K562 (cell line): ENCODE data around the gene PACSIN1. TPM values are rescaled to one million over a fixed set of nuclear protein-coding genes. Genes with fewer than 3 reads are reported as not detected.
A peak's percentile ranks its signal among the peaks of the same experiment; 100 is the strongest.

ENCODE experiments used
- ATAC-seq: fragments of 200-7000 bp; cut with Tn5 transposase; 3 replicates; pipeline ENCODE4 v1.9.1; 2020; ENCODE audit warnings: moderate library complexity
- BruUV-seq: library from RNA; stranded (reverse); fragments of 400-500 nt; replicated peaks from 2 replicates; lab custom pipeline; 2021; lab: Mats Ljungman, UMichigan
- CTCF ChIA-PET: fragments of 300-600 bp; formaldehyde crosslinking; extraction: SDS; loops from one replicate; lab custom pipeline; 2021; ENCODE audit warnings: low intra/inter-chr PET ratio; lab: Yijun Ruan, JAX
- POLR2A ChIA-PET: fragments of 300-600, 350-650 bp; sonication (Branson Sonifier 250); formaldehyde crosslinking; extraction: SDS; loops from one replicate; lab custom pipeline; 2021; ENCODE audit warnings: antibody characterized with exemption, inconsistent platforms; lab: Yijun Ruan, JAX
- DNase-seq, 4 experiments: peaks; one replicate each; pipeline versions ENCODE4 v3.0.0 to v3.0.0-alpha.2; 2011 to 2018; ENCODE audit warnings: low spot score in 3 of 4, mixed read lengths in 3 of 4; ENCODE audit errors: extremely low read depth in 1 of 4
- FAIRE-seq: peaks from 2 replicates; lab custom pipeline; 2011; peaks lifted over from hg19 to GRCh38; lab: Jason Lieb, UNC
- H2AFZ ChIP-seq: 2 replicates; pipeline ENCODE4 v1.6.0; 2011; ENCODE audit warnings: low read depth, low read length, control low read depth, inconsistent platforms
- H3K27ac ChIP-seq: fragments of 200-600 bp; 3 replicates; pipeline ENCODE4 v1.8.0; 2011; ENCODE audit warnings: low read depth, mild to moderate bottlenecking, control low read depth, inconsistent platforms, low read length, moderate library complexity, mixed read lengths; ENCODE audit errors: extremely low read depth
- H3K27me3 ChIP-seq, 2 experiments: fragments of 300-600 bp in 1 of 2; 2 replicates in 1 of 2; 3 replicates in 1 of 2; pipeline versions ENCODE4 v1.6.0 to v1.8.0; 2011; ENCODE audit warnings: inconsistent platforms in 2 of 2, low read length in 2 of 2, mild to moderate bottlenecking in 1 of 2, mixed read lengths in 1 of 2, moderate library complexity in 1 of 2; ENCODE audit not compliant: control insufficient read depth in 2 of 2, insufficient read depth in 2 of 2
- H3K36me3 ChIP-seq: fragments of 300-600 bp; 3 replicates; pipeline ENCODE4 v1.8.0; 2011; ENCODE audit warnings: mild to moderate bottlenecking, low read length, inconsistent platforms; ENCODE audit not compliant: control insufficient read depth, insufficient read depth
- H3K4me1 ChIP-seq, 2 experiments: fragments of 200-600 bp in 1 of 2; replicated peaks in 1 of 2; 2 replicates in 1 of 2; 3 replicates in 1 of 2; pipeline versions ENCODE4 v1.5.1 to v1.8.0; 2011; ENCODE audit warnings: inconsistent platforms in 2 of 2, low read length in 2 of 2, mild to moderate bottlenecking in 1 of 2, mixed read lengths in 1 of 2, moderate library complexity in 1 of 2; ENCODE audit not compliant: control insufficient read depth in 2 of 2, insufficient read depth in 2 of 2
- H3K4me2 ChIP-seq: 2 replicates; pipeline ENCODE4 v1.6.1; 2011; ENCODE audit warnings: low read length, control low read depth, inconsistent platforms, mixed read lengths; ENCODE audit not compliant: insufficient read depth
- H3K4me3 ChIP-seq: fragments of 200-600 bp; sonication (generic), shearing (Covaris generic); 2 replicates; pipeline ENCODE4 v1.5.1; 2016; ENCODE audit warnings: control low read depth, inconsistent platforms
- H3K79me2 ChIP-seq: fragments of 200-600 bp; 3 replicates; pipeline ENCODE4 v1.8.0; 2011; ENCODE audit warnings: low read length, inconsistent platforms; ENCODE audit not compliant: control insufficient read depth, insufficient read depth
- H3K9ac ChIP-seq, 2 experiments: 2 replicates each; pipeline versions ENCODE4 v1.6.0 to v1.6.1; 2011; ENCODE audit warnings: low read depth in 2 of 2, low read length in 2 of 2, control low read depth in 1 of 2, inconsistent platforms in 1 of 2, mild to moderate bottlenecking in 1 of 2, mixed read lengths in 1 of 2; ENCODE audit not compliant: insufficient read depth in 1 of 2
- H3K9me1 ChIP-seq: one replicate; pipeline ENCODE4 v1.6.0; 2011; ENCODE audit warnings: inconsistent platforms, mild to moderate bottlenecking, low read length, moderate library complexity; ENCODE audit not compliant: control insufficient read depth, insufficient read depth
- H3K9me3 ChIP-seq: replicated peaks from 2 replicates; pipeline ENCODE4 v1.5.1; 2011; ENCODE audit warnings: low read depth, low read length, inconsistent platforms; ENCODE audit not compliant: control insufficient read depth, insufficient read depth
- H4K20me1 ChIP-seq: replicated peaks from 2 replicates; pipeline ENCODE4 v1.6.1; 2011; ENCODE audit warnings: low read length, inconsistent platforms, mixed read lengths; ENCODE audit not compliant: control insufficient read depth, insufficient read depth
- ARID1B ChIP-seq: fragments of 450-650 bp; IDR thresholded peaks from 2 replicates; pipeline ENCODE4 v1.6.1; 2016; ENCODE audit warnings: antibody characterized with exemption, mild to moderate bottlenecking, inconsistent platforms
- KLF16 ChIP-seq: IDR thresholded peaks from 2 replicates; pipeline ENCODE4 v1.6.1; 2016; ENCODE audit warnings: antibody characterized with exemption
- SIN3A ChIP-seq, 2 experiments: fragments of 150-350 bp in 1 of 2; IDR thresholded peaks; 2 replicates each; pipeline ENCODE4 v1.6.1; 2011 to 2016; ENCODE audit warnings: borderline replicate concordance in 2 of 2, low read depth in 2 of 2, low read length in 2 of 2, mild to moderate bottlenecking in 2 of 2, moderate library complexity in 2 of 2; ENCODE audit not compliant: control insufficient read depth in 1 of 2
- TEAD1 ChIP-seq, 2 experiments: fragments of 450-650 bp in 1 of 2; sonication (generic) in 1 of 2; formaldehyde crosslinking; IDR thresholded peaks; 2 replicates each; pipeline versions ENCODE4 v1.4.0 to v1.8.0; 2020 to 2022; ENCODE audit warnings: mild to moderate bottlenecking in 2 of 2, missing genetic modification reagents in 1 of 2
- ZNF197 ChIP-seq: fragments of 200-800 bp; sonication (Bioruptor generic); IDR thresholded peaks from 2 replicates; pipeline ENCODE4 v1.6.1; 2016; ENCODE audit warnings: low read depth, missing genetic modification characterization, missing compliant biosample characterization
- ZNF780A ChIP-seq: fragments of 250-450 bp; sonication (Bioruptor Pico); IDR thresholded peaks from 2 replicates; pipeline ENCODE4 v1.5.0; 2021; ENCODE audit warnings: mild to moderate bottlenecking
- ZNF785 ChIP-seq: fragments of 250-450 bp; sonication (Bioruptor Pico); IDR thresholded peaks from 2 replicates; pipeline ENCODE4 v1.4.0; 2020; ENCODE audit warnings: mild to moderate bottlenecking
- WGBS: fragments of 100-300 bp; shearing (Covaris generic); methylation state at CpG from one replicate; pipeline ENCODE4 v1.1.6; 2016; ENCODE audit warnings: low coverage, mixed read lengths; ENCODE audit not compliant: insufficient coverage; ENCODE audit errors: missing lambda C conversion rate; 5-methylcytosine and 5-hydroxymethylcytosine counted together
- in situ Hi-C: fragments of 300-500 bp; cut with MboI; formaldehyde crosslinking; loops from 4 replicates; pipeline ENCODE4 v1.15.0; 2018; ENCODE audit warnings: inconsistent platforms, mixed read lengths
- intact Hi-C: fragments of 100-400 bp; cut with micrococcal nuclease; formaldehyde crosslinking; loops from 2 replicates; pipeline ENCODE4 v1.14.2; 2022
- polyA plus RNA-seq, 8 experiments: library from polyadenylated mRNA; depleted of rRNA in 4 of 8; stranded (reverse) in 5 of 8; unstranded in 3 of 8; fragments of >200 nt; fragmentation: Nextera tagmentation in 2 of 8; fragmentation: Illumina TruSeq in 1 of 8; extraction: Ambion mirVana in 2 of 8; extraction: Trizol in 1 of 8; gene quantifications; 2 replicates each; pipeline versions ENCODE4 v1.2.1 to v1.2.3, GENCODE V29; 2011 to 2014; ENCODE audit warnings: inconsistent platforms in 1 of 8, missing spikeins in 1 of 8
- total RNA-seq, 7 experiments: library from RNA; depleted of rRNA in 6 of 7; stranded (reverse); fragments of >200 nt in 6 of 7; fragmentation: Illumina TruSeq in 2 of 7; extraction: Trizol in 2 of 7; gene quantifications; 2 replicates each; pipeline versions ENCODE4 v1.2.1 to v1.2.3, GENCODE V29; 2011 to 2021; ENCODE audit warnings: low replicate concordance in 1 of 7
- TF ChIP-seq, protein P1 (sequence below), 2 experiments: IDR thresholded peaks; 2 replicates each; pipeline ENCODE4 v1.6.1; 2011; ENCODE audit warnings: borderline replicate concordance in 1 of 2, control low read depth in 1 of 2, low read depth in 1 of 2, low read length in 1 of 2, mild to moderate bottlenecking in 1 of 2, mixed read lengths in 1 of 2, moderate library complexity in 1 of 2; ENCODE audit not compliant: insufficient read depth in 1 of 2, insufficient read length in 1 of 2, poor library complexity in 1 of 2, severe bottlenecking in 1 of 2; ENCODE audit errors: extremely low read depth in 1 of 2
- TF ChIP-seq, protein P2 (sequence below): fragments of 450-650 bp; formaldehyde crosslinking; conservative IDR thresholded peaks from 2 replicates; pipeline ENCODE4 v1.4.0; 2022; ENCODE audit warnings: mild to moderate bottlenecking, missing genetic modification characterization

Gene PACSIN1
- total and polyA plus RNA-seq, 9 of the 15 experiments (the other 6 are each of a cell fraction or from before 2014, with no cell fraction given), result 0.01 to 1.7 (median 0.45) TPM

- 0 out of 4 replicates have a peak, but pooled peaks of 1 of the 2 experiments have one; percentile 41 for TF ChIP-seq SIN3A (IDR thresholded peaks at IDR 0.05; ENCODE audit: borderline replicate concordance in 2 of 2, control insufficient read depth in 1 of 2, low read depth in 2 of 2, low read length in 2 of 2)
Measured at GRCh38 chr6:34561227-34561530, 95.3 kb downstream of the PACSIN1 start (continued).

DNA sequence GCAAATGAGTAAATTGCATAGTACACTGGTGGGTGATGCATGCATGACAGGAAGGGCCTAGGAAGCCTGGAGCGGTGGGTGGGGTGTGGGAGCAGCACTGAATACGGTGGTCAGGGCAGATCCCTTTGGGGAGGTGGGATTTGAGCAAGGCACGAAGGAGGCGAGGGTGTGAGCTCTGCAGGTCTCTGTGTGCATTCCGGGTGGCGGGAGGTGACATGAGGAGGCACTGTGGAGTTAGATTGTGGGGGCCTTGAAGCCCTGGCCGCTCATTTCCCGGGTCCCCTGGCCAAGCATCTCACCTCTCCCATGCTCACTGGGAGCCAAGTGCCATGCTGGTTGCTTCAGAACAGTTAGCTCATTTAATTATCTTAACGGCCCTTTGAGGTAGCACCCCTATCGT is 96.5 kb downstream of the PACSIN1 start:
- no peak for FAIRE-seq
- peaks cover 46 to 73% of the 10 kb centered on the region in 2 experiments for H3K4me1 ChIP-seq

More for the DNA sequence above, 96.5 kb downstream of the PACSIN1 start:
- ChIA-PET CTCF (no interaction called here), POLR2A (interaction anchor here (0.6 to 1.2 kb wide), 7 partner anchors 8 to 313 kb away, joined by 3 to 5 read pairs (median 3); no protein-coding TSS in a partner anchor)
- no TSS peak for BruUV-seq
- Histone ChIP-seq H2AFZ (no peak overlapping the region), H3K9me1 (peaks cover 5% of the 10 kb centered on the region), H3K4me3 (no peak overlapping the region), H3K9me3 (peaks cover 8% of the 10 kb centered on the region), H3K79me2 (no peaks in the 10 kb centered on the region), H3K36me3 (no peaks in the 10 kb centered on the region), H3K9ac (no peak overlapping the region; a peak in 1 of 4 replicates), H3K27ac (no peak overlapping the region; the same call in 2 of the 3 replicates), H4K20me1 (no peaks in the 10 kb centered on the region), H3K27me3 (no peaks in the 10 kb centered on the region), H3K4me2 (peak overlapping the region; percentile 58)
- ATAC-seq, result no peak
- TF ChIP-seq, protein P1, sequence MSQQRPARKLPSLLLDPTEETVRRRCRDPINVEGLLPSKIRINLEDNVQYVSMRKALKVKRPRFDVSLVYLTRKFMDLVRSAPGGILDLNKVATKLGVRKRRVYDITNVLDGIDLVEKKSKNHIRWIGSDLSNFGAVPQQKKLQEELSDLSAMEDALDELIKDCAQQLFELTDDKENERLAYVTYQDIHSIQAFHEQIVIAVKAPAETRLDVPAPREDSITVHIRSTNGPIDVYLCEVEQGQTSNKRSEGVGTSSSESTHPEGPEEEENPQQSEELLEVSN (IDR thresholded peaks at IDR 0.05; ENCODE audit: borderline replicate concordance in 1 of 2, extremely low read depth in 1 of 2, insufficient read depth in 1 of 2, insufficient read length in 1 of 2, low read depth in 1 of 2, low read length in 1 of 2, poor library complexity in 1 of 2, severe bottlenecking in 1 of 2), result peak in 1 of 2 experiments; percentile 17
- 0 out of 4 replicates have a peak, but pooled peaks of 1 of the 2 experiments have one; percentile 9 for TF ChIP-seq TEAD1 (CRISPR knock-in tag; IDR thresholded peaks at IDR 0.05)
- no peak for TF ChIP-seq ARID1B
- no peak for TF ChIP-seq ZNF780A (CRISPR knock-in tag)
- TF ChIP-seq ZNF785 (CRISPR knock-in tag), result no peak
- no peak for TF ChIP-seq KLF16
- TF ChIP-seq, protein P2, sequence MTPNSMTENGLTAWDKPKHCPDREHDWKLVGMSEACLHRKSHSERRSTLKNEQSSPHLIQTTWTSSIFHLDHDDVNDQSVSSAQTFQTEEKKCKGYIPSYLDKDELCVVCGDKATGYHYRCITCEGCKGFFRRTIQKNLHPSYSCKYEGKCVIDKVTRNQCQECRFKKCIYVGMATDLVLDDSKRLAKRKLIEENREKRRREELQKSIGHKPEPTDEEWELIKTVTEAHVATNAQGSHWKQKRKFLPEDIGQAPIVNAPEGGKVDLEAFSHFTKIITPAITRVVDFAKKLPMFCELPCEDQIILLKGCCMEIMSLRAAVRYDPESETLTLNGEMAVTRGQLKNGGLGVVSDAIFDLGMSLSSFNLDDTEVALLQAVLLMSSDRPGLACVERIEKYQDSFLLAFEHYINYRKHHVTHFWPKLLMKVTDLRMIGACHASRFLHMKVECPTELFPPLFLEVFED (CRISPR knock-in tag), result no peak
- peak; percentile 16; the same call in 1 of the 2 replicates for TF ChIP-seq ZNF197 (CRISPR knock-in tag)
- intact Hi-C loops (no loop called here), in situ Hi-C loops (no loop called here)
- 27% methylated on average over 10 of the region's 10 CpGs for WGBS
- DNase-seq, result peak in 1 of 4 experiments; percentile 46
